T-cell (primary cell): Measurements from ENCODE around the gene CTNNBL1. TPM values are rescaled to one million over a fixed set of nuclear protein-coding genes. Genes with fewer than 3 reads are reported as not detected.
"Not testable (repeated sequence)": the region's sequence is repeated elsewhere in the genome, so short reads cannot be mapped to it uniquely, and the experiment has no call there.

Experiments
- ATAC-seq, 4 experiments: fragments of 200-7000 bp in 3 of 4; fragments of 150-1000 bp in 1 of 4; cut with Tn5 transposase; replicated peaks in 1 of 4; 1 replicate in 3 of 4; 2 replicates in 1 of 4; pipeline ENCODE4 v1.10.0; 2021; ENCODE audit warnings: moderate library complexity in 3 of 4, mild to moderate bottlenecking in 2 of 4, moderate number of reproducible peaks in 1 of 4
- CTCF ChIA-PET, 2 donors: fragments of 300-600 bp; sonication (Branson Sonifier 250); formaldehyde crosslinking; loops; one replicate each; lab custom pipeline; 2022; ENCODE audit warnings: antibody characterized with exemption in 2 of 2; lab: Charles Lee
- POLR2A ChIA-PET, 2 donors: fragments of 300-600 bp; sonication (Branson Sonifier 250); formaldehyde crosslinking; loops; one replicate each; lab custom pipeline; 2022; ENCODE audit warnings: antibody characterized with exemption in 2 of 2; lab: Charles Lee
- DNase-seq, 35 experiments: peaks; one replicate each; pipeline versions ENCODE4 v3.0.0 to v3.0.0-alpha.2; 2013 to 2023
- H3K27ac ChIP-seq: one replicate; pipeline ENCODE4 v1.5.1; 2013; ENCODE audit warnings: low read length
- H3K27me3 ChIP-seq, 2 experiments: replicated peaks in 1 of 2; 1 replicate in 1 of 2; 2 replicates in 1 of 2; pipeline versions ENCODE4 v1.6.1 to v1.7.0; 2013; ENCODE audit warnings: low read length in 1 of 2, mixed read lengths in 1 of 2; ENCODE audit not compliant: control insufficient read depth in 2 of 2, insufficient read depth in 2 of 2; ENCODE audit errors: extremely low read depth in 1 of 2
- H3K36me3 ChIP-seq, 2 donors: 1 replicate in 1 of 2; 2 replicates in 1 of 2; pipeline versions ENCODE4 v1.6.1 to v1.7.0; 2013; ENCODE audit warnings: low read length in 1 of 2; ENCODE audit not compliant: control insufficient read depth in 2 of 2, insufficient read depth in 1 of 2; ENCODE audit errors: extremely low read depth in 1 of 2
- H3K4me1 ChIP-seq, 2 experiments: 1 replicate in 1 of 2; 2 replicates in 1 of 2; pipeline versions ENCODE4 v1.6.1 to v1.7.0; 2013; ENCODE audit warnings: low read length in 2 of 2, mixed read lengths in 1 of 2; ENCODE audit not compliant: insufficient read depth in 2 of 2, control insufficient read depth in 1 of 2; ENCODE audit errors: extremely low read depth in 1 of 2
- H3K4me3 ChIP-seq, 2 donors: 1 replicate in 1 of 2; 2 replicates in 1 of 2; pipeline versions ENCODE4 v1.5.1 to v1.7.0; 2013; ENCODE audit warnings: mild to moderate bottlenecking in 2 of 2, low read length in 1 of 2, moderate library complexity in 1 of 2; ENCODE audit not compliant: control insufficient read depth in 1 of 2; ENCODE audit errors: extremely low read depth in 1 of 2
- H3K9me3 ChIP-seq: 2 replicates; pipeline ENCODE4 v1.7.0; 2013
- H3K27ac Mint-ChIP-seq, 2 donors: one replicate each; pipeline ENCODE4 v1.8.0; 2020 to 2021; ENCODE audit warnings: mild to moderate bottlenecking in 2 of 2, mixed read lengths in 2 of 2
- H3K27me3 Mint-ChIP-seq, 2 donors: one replicate each; pipeline ENCODE4 v1.8.0; 2021 to 2022; ENCODE audit warnings: mixed read lengths in 2 of 2
- H3K36me3 Mint-ChIP-seq: one replicate; pipeline ENCODE4 v1.8.0; 2021; ENCODE audit warnings: mixed read lengths
- H3K4me1 Mint-ChIP-seq, 3 donors: one replicate each; pipeline ENCODE4 v1.8.0; 2020 to 2022; ENCODE audit warnings: mixed read lengths in 3 of 3, mild to moderate bottlenecking in 1 of 3
- H3K4me3 Mint-ChIP-seq, 3 donors: one replicate each; pipeline ENCODE4 v1.8.0; 2020 to 2022; ENCODE audit warnings: mild to moderate bottlenecking in 3 of 3, mixed read lengths in 3 of 3, moderate library complexity in 3 of 3
- H3K9me3 Mint-ChIP-seq, 3 donors: one replicate each; pipeline ENCODE4 v1.8.0; 2020 to 2022; ENCODE audit warnings: mixed read lengths in 3 of 3
- WGBS: methylation state at CpG from one replicate; pipeline ENCODE4 v1.1.5; 2013; ENCODE audit warnings: missing lambda C conversion rate; ENCODE audit not compliant: insufficient coverage; 5-methylcytosine and 5-hydroxymethylcytosine counted together
- total RNA-seq, 35 experiments: library from RNA in 6 of 35; stranded (reverse) in 6 of 35; fragments of 120-200 nt in 1 of 35; gene quantifications; one replicate each; pipeline versions ENCODE4 v1.2.1 to v1.2.4 and lab custom pipeline; 2013 to 2026

Gene CTNNBL1
- total RNA-seq, 5 donors from 2014 or later (not counting 1 experiment from before 2014, with no cell fraction given), result 44.6 to 52.4 (median 49.4) TPM

DNA sequence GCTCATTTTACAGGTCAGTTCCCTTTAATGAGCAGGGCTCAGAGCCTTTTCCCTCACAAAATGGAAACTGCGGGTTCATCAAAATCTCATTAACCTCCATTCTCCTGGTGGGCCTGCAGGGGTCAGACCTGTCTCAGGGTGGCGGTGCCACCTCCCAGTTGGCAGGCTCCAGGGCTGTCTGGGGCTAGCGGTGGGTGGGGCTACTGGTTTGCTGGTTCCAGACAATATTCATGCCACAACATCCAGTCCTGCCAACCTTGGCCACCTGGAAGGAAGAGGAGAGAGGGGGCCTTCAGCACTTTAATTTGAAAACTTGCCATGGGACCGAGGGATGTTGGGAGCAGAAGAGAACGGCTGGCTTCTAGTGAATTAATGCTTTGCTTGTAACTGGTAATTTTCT is 41.9 kb upstream of the CTNNBL1 start:
- POLR2A ChIA-PET, result no interaction called here
- Histone ChIP-seq H3K4me3 (no peak overlapping the region), H3K27ac (no peak overlapping the region), H3K9me3 (no peaks in the 10 kb centered on the region), H3K4me1 (no peaks in the 10 kb centered on the region), H3K27me3 (peaks cover 0 to 31% of the 10 kb centered on the region in 2 experiments), H3K36me3 (no peaks in the 10 kb centered on the region)
- CTCF ChIA-PET, result no interaction called here
- no CpG with 5 or more reads among the region's 5 CpGs for WGBS
- ATAC-seq (peak in 2 of 4 experiments; percentile 38 to 49), DNase-seq (peak in 3 of 35 experiments; percentile 3 to 25 (median 5))
- no peaks in the 10 kb centered on the region for H3K4me1 Mint-ChIP-seq
- H3K36me3 Mint-ChIP-seq, result no peaks in the 10 kb centered on the region
- H3K4me3 Mint-ChIP-seq, result no peak overlapping the region
- peaks cover 17 to 19% of the 10 kb centered on the region in 2 donors for H3K27me3 Mint-ChIP-seq
- H3K9me3 Mint-ChIP-seq, result no peaks in the 10 kb centered on the region
- no peak overlapping the region for H3K27ac Mint-ChIP-seq

DNA sequence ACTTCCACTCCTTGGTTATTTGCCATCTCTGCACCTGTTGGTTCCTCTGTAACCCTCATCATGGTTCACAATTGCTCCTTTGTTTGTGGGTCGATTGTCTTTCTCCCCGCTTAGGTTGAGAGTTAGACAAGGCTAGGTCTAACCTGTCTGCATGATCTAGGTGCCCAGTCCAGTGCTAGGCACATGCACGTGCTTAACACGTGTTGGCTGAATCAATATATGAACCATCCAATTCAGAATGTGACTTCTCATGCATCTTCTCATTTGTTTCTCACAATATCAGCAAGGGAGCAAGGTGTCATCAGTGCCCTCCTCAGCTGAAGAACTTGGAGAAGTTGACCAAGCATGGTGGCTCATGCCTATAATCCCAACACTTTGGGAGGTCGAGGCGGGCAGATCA is 36.9 kb upstream of the CTNNBL1 start:
- no peak overlapping the region for H3K27ac ChIP-seq
- no peaks in the 10 kb centered on the region for H3K36me3 ChIP-seq
- Mint-ChIP-seq H3K4me1 (no peaks in the 10 kb centered on the region), H3K27ac (no peak overlapping the region), H3K27me3 (peaks cover 3 to 9% of the 10 kb centered on the region in 2 donors), H3K4me3 (no peak overlapping the region), H3K9me3 (no peaks in the 10 kb centered on the region), H3K36me3 (no peaks in the 10 kb centered on the region)
- no peak overlapping the region for H3K4me3 ChIP-seq
- 79% methylated on average over 4 of the region's 6 CpGs for WGBS
- H3K4me1 ChIP-seq, result no peaks in the 10 kb centered on the region
- H3K9me3 ChIP-seq, result no peaks in the 10 kb centered on the region
- CTCF ChIA-PET, result no interaction called here
- no peak for ATAC-seq
- no peak for DNase-seq
- peaks cover 0 to 10% of the 10 kb centered on the region in 2 experiments for H3K27me3 ChIP-seq
- POLR2A ChIA-PET, result no interaction called here

DNA sequence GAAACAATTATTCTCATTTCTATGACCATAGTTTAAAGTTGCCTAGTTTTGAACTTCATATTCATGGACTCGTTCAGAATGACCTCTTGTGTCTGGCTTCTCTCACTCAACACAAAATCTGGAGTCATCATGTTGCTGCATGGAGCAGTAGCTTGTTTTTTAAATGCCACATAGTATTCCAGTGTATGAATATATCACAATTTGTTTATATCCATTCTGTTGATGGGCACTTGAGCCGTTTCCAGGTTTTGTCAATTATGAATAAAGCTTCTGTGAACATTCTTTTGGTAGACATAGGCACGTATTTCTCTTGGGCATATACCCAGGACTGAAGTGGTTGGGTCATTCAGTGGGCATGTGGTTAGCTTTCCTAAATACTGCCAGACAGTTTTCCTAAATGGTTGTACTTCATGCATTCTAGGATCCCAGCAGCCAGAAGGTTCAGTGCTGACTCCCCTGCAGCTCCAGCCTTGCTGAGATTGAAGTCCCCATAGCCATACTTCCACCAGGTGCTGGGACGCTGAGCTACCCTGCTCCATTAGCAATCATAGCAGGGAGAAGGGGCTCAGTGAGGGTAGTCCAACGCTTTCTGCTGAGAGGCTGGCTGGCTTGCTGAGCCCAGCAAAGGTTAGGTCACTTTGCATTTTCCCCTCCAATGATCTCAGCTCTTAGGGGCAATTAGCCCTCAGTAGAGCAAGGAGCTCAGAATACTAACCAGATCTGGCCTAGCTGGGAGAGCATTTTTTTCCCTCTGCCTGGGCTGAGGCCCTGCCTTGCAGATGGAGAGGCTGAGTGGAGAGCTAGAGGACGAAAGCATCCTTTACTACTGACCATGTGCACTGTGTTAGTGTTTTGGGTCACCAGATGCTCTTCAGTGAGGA is 35.7 kb upstream of the CTNNBL1 start:
- peaks cover 0 to 10% of the 10 kb centered on the region in 2 experiments for H3K27me3 ChIP-seq
- no peaks in the 10 kb centered on the region for H3K36me3 ChIP-seq
- no peaks in the 10 kb centered on the region for H3K36me3 Mint-ChIP-seq
- H3K4me3 ChIP-seq, result no peak overlapping the region
- no peak overlapping the region for H3K27ac Mint-ChIP-seq
- no peaks in the 10 kb centered on the region for H3K4me1 Mint-ChIP-seq
- no peaks in the 10 kb centered on the region for H3K9me3 ChIP-seq
- peaks cover 3 to 13% of the 10 kb centered on the region in 2 donors for H3K27me3 Mint-ChIP-seq
- WGBS, result 33% methylated on average over 2 of the region's 6 CpGs
- no peaks in the 10 kb centered on the region for H3K9me3 Mint-ChIP-seq
- POLR2A ChIA-PET, result no interaction called here
- no peak overlapping the region for H3K4me3 Mint-ChIP-seq
- H3K4me1 ChIP-seq, result no peaks in the 10 kb centered on the region
- no peak for ATAC-seq
- H3K27ac ChIP-seq, result no peak overlapping the region
- CTCF ChIA-PET, result interaction anchor here (0.9 kb wide), 2 partner anchors 34 to 422 kb away, joined by 3 to 6 read pairs; no protein-coding TSS in a partner anchor
- DNase-seq, result no peak

DNA sequence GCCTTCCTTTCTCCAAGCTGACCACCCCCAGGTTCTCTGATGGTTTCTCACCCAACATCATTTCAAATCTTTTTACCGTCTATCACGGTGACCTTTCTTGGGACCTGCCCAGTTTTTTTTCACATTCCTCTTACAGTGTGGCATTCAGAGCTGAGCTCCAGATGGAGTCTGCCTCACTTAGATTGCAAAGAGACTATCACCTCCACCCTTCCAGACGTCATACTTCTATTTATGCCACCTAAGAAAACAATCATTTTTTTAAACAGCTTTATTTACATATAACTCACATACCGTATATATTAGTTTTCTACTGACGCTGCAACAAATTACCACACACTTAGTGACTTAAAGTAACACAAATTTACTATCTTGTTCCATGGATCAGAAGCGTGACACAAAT is 32.3 kb upstream of the CTNNBL1 start:
- H3K4me1 ChIP-seq, result no peaks in the 10 kb centered on the region
- POLR2A ChIA-PET, result no interaction called here

GRCh38 chr20:37662308-37662707 is 31.5 kb upstream of the CTNNBL1 start:
- CTCF ChIA-PET, result no interaction called here

More for the DNA sequence above, 32.3 kb upstream of the CTNNBL1 start:
- Histone ChIP-seq H3K9me3 (no peaks in the 10 kb centered on the region), H3K4me3 (no peak overlapping the region), H3K36me3 (no peaks in the 10 kb centered on the region), H3K27me3 (peaks cover 0 to 6% of the 10 kb centered on the region in 2 experiments), H3K27ac (no peak overlapping the region)
- ATAC-seq (no peak), DNase-seq (no peak)
- Mint-ChIP-seq H3K27ac (no peak overlapping the region), H3K27me3 (peaks cover 6 to 13% of the 10 kb centered on the region in 2 donors), H3K36me3 (no peaks in the 10 kb centered on the region), H3K4me1 (no peaks in the 10 kb centered on the region), H3K4me3 (no peak overlapping the region), H3K9me3 (peaks cover 4 to 7% (median 6%) of the 10 kb centered on the region in 3 donors)
- 84% methylated on average over 4 of the region's 6 CpGs for WGBS
- CTCF ChIA-PET, result interaction anchor here in 1 of 2 donors (1.6 kb wide), 1 partner anchor 10 kb away, joined by 3 read pairs; no protein-coding TSS in a partner anchor

DNA sequence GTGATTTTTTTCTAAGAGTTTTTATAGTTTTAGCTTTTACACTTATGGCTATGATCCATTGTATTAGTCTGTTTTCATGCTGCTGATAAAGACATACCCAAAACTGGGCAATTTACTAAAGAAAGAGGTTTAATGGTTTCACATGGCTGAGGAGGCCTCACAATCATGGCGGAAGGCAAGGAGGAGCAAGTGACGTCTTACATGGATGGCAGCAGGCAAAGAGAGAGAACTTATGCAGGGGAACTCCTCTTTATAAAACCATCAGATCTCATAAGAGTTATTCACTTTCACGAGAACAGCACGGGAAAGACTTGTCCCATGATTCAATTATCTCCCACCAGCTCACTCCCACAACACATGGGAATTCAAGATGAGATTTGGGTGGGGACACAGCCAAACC is 29.2 kb upstream of the CTNNBL1 start:
- H3K4me1 ChIP-seq, H3K27me3 ChIP-seq, H3K9me3 Mint-ChIP-seq, H3K9me3 ChIP-seq, DNase-seq, POLR2A ChIA-PET, CTCF ChIA-PET, H3K4me3 Mint-ChIP-seq, H3K4me1 Mint-ChIP-seq, H3K27ac Mint-ChIP-seq, H3K27ac ChIP-seq, H3K36me3 ChIP-seq, H3K36me3 Mint-ChIP-seq, ATAC-seq, H3K4me3 ChIP-seq: not testable (repeated sequence)
- peaks cover 14 to 26% of the 10 kb centered on the region in 2 donors for H3K27me3 Mint-ChIP-seq
- no CpG with 5 or more reads among the region's 4 CpGs for WGBS

More at GRCh38 chr20:37662308-37662707, 31.5 kb upstream of the CTNNBL1 start:
- WGBS, result 55% methylated on average over 2 of the region's 3 CpGs
- Histone ChIP-seq H3K4me3 (no peak overlapping the region), H3K36me3 (no peaks in the 10 kb centered on the region), H3K9me3 (no peaks in the 10 kb centered on the region), H3K27ac (no peak overlapping the region), H3K4me1 (no peaks in the 10 kb centered on the region), H3K27me3 (peaks cover 0 to 6% of the 10 kb centered on the region in 2 experiments)
- POLR2A ChIA-PET, result no interaction called here
- ATAC-seq (no peak), DNase-seq (no peak)
- peaks cover 4 to 7% (median 6%) of the 10 kb centered on the region in 3 donors for H3K9me3 Mint-ChIP-seq
- H3K4me3 Mint-ChIP-seq, result no peak overlapping the region
- no peaks in the 10 kb centered on the region for H3K36me3 Mint-ChIP-seq
- no peak overlapping the region for H3K27ac Mint-ChIP-seq
- H3K4me1 Mint-ChIP-seq, result no peaks in the 10 kb centered on the region
- H3K27me3 Mint-ChIP-seq, result peaks cover 10 to 13% of the 10 kb centered on the region in 2 donors
